Trophoblast cell (in vitro differentiated cells and primary cell): Measurements from ENCODE around the gene SMYD3.

Experiments
- DNase-seq, 2 donors: peaks; one replicate each; pipeline ENCODE4 v3.0.0-alpha.2; 2016
- H2AFZ ChIP-seq: 2 replicates; pipeline ENCODE4 v1.6.1; 2013; ENCODE audit warnings: low read length, moderate library complexity, mild to moderate bottlenecking; ENCODE audit not compliant: insufficient read depth, poor library complexity
- H2AK5ac ChIP-seq: 2 replicates; pipeline ENCODE4 v1.6.1; 2013; ENCODE audit warnings: mild to moderate bottlenecking, low read length
- H2BK120ac ChIP-seq: 2 replicates; pipeline ENCODE4 v1.6.1; 2013; ENCODE audit warnings: low read length, mild to moderate bottlenecking, moderate library complexity; ENCODE audit not compliant: insufficient read depth, poor library complexity
- H2BK12ac ChIP-seq: 2 replicates; pipeline ENCODE4 v1.6.1; 2013; ENCODE audit warnings: mild to moderate bottlenecking, low read length, moderate library complexity
- H2BK5ac ChIP-seq: 2 replicates; pipeline ENCODE4 v1.6.1; 2013; ENCODE audit warnings: low read length, low read depth, moderate library complexity, mild to moderate bottlenecking; ENCODE audit not compliant: poor library complexity
- H3K14ac ChIP-seq: 2 replicates; pipeline ENCODE4 v1.6.1; 2013; ENCODE audit warnings: mild to moderate bottlenecking, low read length
- H3K18ac ChIP-seq: 2 replicates; pipeline ENCODE4 v1.6.1; 2013; ENCODE audit warnings: mild to moderate bottlenecking, low read length
- H3K23ac ChIP-seq: 2 replicates; pipeline ENCODE4 v1.6.1; 2013; ENCODE audit warnings: low read length
- H3K27ac ChIP-seq: 2 replicates; pipeline ENCODE4 v1.5.1; 2013; ENCODE audit warnings: low read depth, mild to moderate bottlenecking, inconsistent platforms, low read length, moderate library complexity
- H3K27me3 ChIP-seq: 2 replicates; pipeline ENCODE4 v1.6.1; 2013; ENCODE audit warnings: inconsistent platforms, mild to moderate bottlenecking, low read length, moderate library complexity; ENCODE audit not compliant: insufficient read depth
- H3K36me3 ChIP-seq, 2 experiments: 1 replicate in 1 of 2; 2 replicates in 1 of 2; pipeline ENCODE4 v1.6.1; 2013; ENCODE audit warnings: low read length in 2 of 2, mild to moderate bottlenecking in 2 of 2, moderate library complexity in 1 of 2; ENCODE audit not compliant: insufficient read depth in 2 of 2, control insufficient read depth in 1 of 2
- H3K4ac ChIP-seq: 2 replicates; pipeline ENCODE4 v1.6.1; 2013; ENCODE audit warnings: low read depth, mild to moderate bottlenecking, low read length, moderate library complexity
- H3K4me1 ChIP-seq, 2 experiments: 1 replicate in 1 of 2; 2 replicates in 1 of 2; pipeline ENCODE4 v1.6.1; 2013; ENCODE audit warnings: low read length in 2 of 2, mild to moderate bottlenecking in 2 of 2, moderate library complexity in 1 of 2; ENCODE audit not compliant: insufficient read depth in 2 of 2, control insufficient read depth in 1 of 2
- H3K4me2 ChIP-seq: 2 replicates; pipeline ENCODE4 v1.6.1; 2013; ENCODE audit warnings: inconsistent platforms, mild to moderate bottlenecking, low read length, moderate library complexity
- H3K4me3 ChIP-seq: 2 replicates; pipeline ENCODE4 v1.5.1; 2013; ENCODE audit warnings: mild to moderate bottlenecking, low read depth, low read length, inconsistent platforms
- H3K79me1 ChIP-seq: one replicate; pipeline ENCODE4 v1.6.1; 2013; ENCODE audit warnings: low read length
- H3K79me2 ChIP-seq: 2 replicates; pipeline ENCODE4 v1.6.1; 2013; ENCODE audit warnings: low read length, mild to moderate bottlenecking; ENCODE audit not compliant: control insufficient read depth, insufficient read depth, poor library complexity
- H3K9ac ChIP-seq: 2 replicates; pipeline ENCODE4 v1.6.1; 2013; ENCODE audit warnings: mild to moderate bottlenecking, low read length
- H3K9me3 ChIP-seq: 2 replicates; pipeline ENCODE4 v1.6.1; 2013; ENCODE audit warnings: low read depth, mild to moderate bottlenecking, control low read depth, inconsistent platforms, low read length; ENCODE audit not compliant: insufficient read depth
- H4K12ac ChIP-seq: 2 replicates; pipeline ENCODE4 v1.6.1; 2013; ENCODE audit warnings: low read depth, mild to moderate bottlenecking, low read length, moderate library complexity
- H4K8ac ChIP-seq: 2 replicates; pipeline ENCODE4 v1.6.1; 2013; ENCODE audit warnings: low read depth, mild to moderate bottlenecking, low read length, moderate library complexity
- H4K91ac ChIP-seq: one replicate; pipeline ENCODE4 v1.6.1; 2013; ENCODE audit warnings: low read depth, mild to moderate bottlenecking, low read length, moderate library complexity
- WGBS: extraction: QIAGEN DNeasy Blood & Tissue Kit; methylation state at CpG from one replicate; pipeline ENCODE4 v1.1.7; 2013; ENCODE audit warnings: missing lambda C conversion rate; ENCODE audit not compliant: insufficient read length, insufficient coverage; ENCODE audit errors: extremely low coverage; 5-methylcytosine and 5-hydroxymethylcytosine counted together

The SMYD3 gene

GRCh38 chr1:246179401-246179800 is 327.7 kb downstream of the SMYD3 start:
- Histone ChIP-seq H2BK12ac (no peak overlapping the region), H3K18ac (no peak overlapping the region), H4K12ac (no peak overlapping the region), H3K4ac (no peak overlapping the region), H3K4me3 (no peak overlapping the region), H3K23ac (no peak overlapping the region), H2AK5ac (no peak overlapping the region), H2BK5ac (no peak overlapping the region), H2AFZ (no peak overlapping the region), H3K79me2 (no peaks in the 10 kb centered on the region), H4K8ac (no peak overlapping the region), H2BK120ac (no peak overlapping the region), H4K91ac (no peak overlapping the region), H3K14ac (no peak overlapping the region), H3K9me3 (no peaks in the 10 kb centered on the region), H3K27ac (no peak overlapping the region), H3K27me3 (no peaks in the 10 kb centered on the region), H3K36me3 (no peaks in the 10 kb centered on the region), H3K9ac (no peak overlapping the region), H3K79me1 (no peaks in the 10 kb centered on the region), H3K4me2 (no peak overlapping the region), H3K4me1 (peaks cover 4 to 6% of the 10 kb centered on the region in 2 experiments)
- no CpG with 5 or more reads among the region's 1 CpG for WGBS
- DNase-seq, result no peak

GRCh38 chr1:246178717-246179311 is 328.3 kb downstream of the SMYD3 start:
- no peak overlapping the region for H2AFZ ChIP-seq
- H2BK12ac ChIP-seq, result no peak overlapping the region
- no peak overlapping the region for H3K9ac ChIP-seq
- no peak overlapping the region for H2BK120ac ChIP-seq
- no peak overlapping the region for H3K4me2 ChIP-seq
- H4K8ac ChIP-seq, result no peak overlapping the region
- no peak overlapping the region for H4K12ac ChIP-seq
- H2AK5ac ChIP-seq, result no peak overlapping the region
- no peaks in the 10 kb centered on the region for H3K79me1 ChIP-seq
- H2BK5ac ChIP-seq, result no peak overlapping the region
- H4K91ac ChIP-seq, result no peak overlapping the region
- H3K18ac ChIP-seq, result no peak overlapping the region
- no peak overlapping the region for H3K14ac ChIP-seq
- H3K4me3 ChIP-seq, result no peak overlapping the region
- no peak overlapping the region for H3K23ac ChIP-seq
- H3K4me1 ChIP-seq, result peaks cover 4 to 6% of the 10 kb centered on the region in 2 experiments
- no peaks in the 10 kb centered on the region for H3K27me3 ChIP-seq
- DNase-seq, result no peak
- H3K9me3 ChIP-seq, result no peaks in the 10 kb centered on the region
- no peak overlapping the region for H3K27ac ChIP-seq
- no peaks in the 10 kb centered on the region for H3K79me2 ChIP-seq
- WGBS, result no CpG with 5 or more reads among the region's 6 CpGs
- no peak overlapping the region for H3K4ac ChIP-seq
- no peaks in the 10 kb centered on the region for H3K36me3 ChIP-seq

- Histone ChIP-seq H2BK5ac (no peak overlapping the region), H3K14ac (peak overlapping the region; percentile 37), H2BK12ac (no peak overlapping the region), H2AFZ (no peak overlapping the region), H3K27me3 (no peaks in the 10 kb centered on the region), H3K4me3 (no peak overlapping the region), H3K9me3 (no peaks in the 10 kb centered on the region), H3K4me2 (no peak overlapping the region), H4K12ac (no peak overlapping the region), H3K23ac (no peak overlapping the region), H3K4ac (no peak overlapping the region), H4K91ac (no peak overlapping the region), H3K36me3 (no peaks in the 10 kb centered on the region), H3K18ac (no peak overlapping the region), H4K8ac (no peak overlapping the region), H3K27ac (no peak overlapping the region), H2BK120ac (no peak overlapping the region), H3K4me1 (peaks cover 4 to 6% of the 10 kb centered on the region in 2 experiments), H3K9ac (no peak overlapping the region), H2AK5ac (no peak overlapping the region), H3K79me1 (no peaks in the 10 kb centered on the region), H3K79me2 (no peaks in the 10 kb centered on the region)
- no CpG with 5 or more reads among the region's 11 CpGs for WGBS
- peak; percentile 50 to 66 for DNase-seq
These were observed 330.7 kb downstream of the SMYD3 start for GRCh38 chr1:246176126-246177024.

GRCh38 chr1:246170574-246171261 is 336.4 kb downstream of the SMYD3 start:
- Histone ChIP-seq H3K79me2 (no peaks in the 10 kb centered on the region), H4K91ac (no peak overlapping the region), H2BK12ac (no peak overlapping the region), H4K12ac (no peak overlapping the region), H3K27me3 (no peaks in the 10 kb centered on the region), H2BK120ac (no peak overlapping the region), H3K9me3 (no peaks in the 10 kb centered on the region), H3K79me1 (peaks cover 5% of the 10 kb centered on the region), H2BK5ac (no peak overlapping the region), H3K4me2 (no peak overlapping the region), H3K14ac (no peak overlapping the region), H2AFZ (no peak overlapping the region), H3K9ac (no peak overlapping the region), H3K27ac (no peak overlapping the region), H3K23ac (no peak overlapping the region), H3K4me3 (no peak overlapping the region), H3K18ac (no peak overlapping the region), H3K4ac (no peak overlapping the region), H3K4me1 (peaks cover 7 to 11% of the 10 kb centered on the region in 2 experiments), H2AK5ac (no peak overlapping the region), H3K36me3 (no peaks in the 10 kb centered on the region), H4K8ac (no peak overlapping the region)
- no peak for DNase-seq
- no CpG with 5 or more reads among the region's 8 CpGs for WGBS
